GM20000 (cell line): Measurements from ENCODE around the gene CAPN10.

ENCODE experiments used
- DNase-seq: peaks from one replicate; pipeline ENCODE4 v3.0.0; 2012; ENCODE audit warnings: low spot score
- CTCF ChIP-seq: IDR thresholded peaks from 2 replicates; pipeline ENCODE4 v1.5.1; 2012; ENCODE audit warnings: mild to moderate bottlenecking, control low read depth; ENCODE audit errors: extremely low read depth, missing control alignments

Gene CAPN10

GRCh38 chr2:240620149-240620731 is 33.7 kb downstream of the CAPN10 start:
- no peak for DNase-seq
- no peak for TF ChIP-seq CTCF

- DNase-seq: no peak
- TF ChIP-seq CTCF: no peak
Observed at GRCh38 chr2:240620859-240621258, 34.3 kb downstream of the CAPN10 start.

GRCh38 chr2:240622060-240622411 is 35.5 kb downstream of the CAPN10 start:
- TF ChIP-seq CTCF: no peak
- DNase-seq: no peak

GRCh38 chr2:240622531-240623235 is 36.1 kb downstream of the CAPN10 start:
- no peak for TF ChIP-seq CTCF
- no peak for DNase-seq

GRCh38 chr2:240623531-240624010 is 37.0 kb downstream of the CAPN10 start:
- DNase-seq: no peak
- no peak for TF ChIP-seq CTCF

GRCh38 chr2:240624011-240624949 is 37.7 kb downstream of the CAPN10 start:
- no peak for TF ChIP-seq CTCF
- DNase-seq: no peak
